ENCODE results near the gene IGSF21. TPM values are rescaled to one million over a fixed set of nuclear protein-coding genes. Genes with fewer than 3 reads are reported as not detected.

The IGSF21 gene
- total RNA-seq, 3 donors from 2014 or later: not detected

DNA sequence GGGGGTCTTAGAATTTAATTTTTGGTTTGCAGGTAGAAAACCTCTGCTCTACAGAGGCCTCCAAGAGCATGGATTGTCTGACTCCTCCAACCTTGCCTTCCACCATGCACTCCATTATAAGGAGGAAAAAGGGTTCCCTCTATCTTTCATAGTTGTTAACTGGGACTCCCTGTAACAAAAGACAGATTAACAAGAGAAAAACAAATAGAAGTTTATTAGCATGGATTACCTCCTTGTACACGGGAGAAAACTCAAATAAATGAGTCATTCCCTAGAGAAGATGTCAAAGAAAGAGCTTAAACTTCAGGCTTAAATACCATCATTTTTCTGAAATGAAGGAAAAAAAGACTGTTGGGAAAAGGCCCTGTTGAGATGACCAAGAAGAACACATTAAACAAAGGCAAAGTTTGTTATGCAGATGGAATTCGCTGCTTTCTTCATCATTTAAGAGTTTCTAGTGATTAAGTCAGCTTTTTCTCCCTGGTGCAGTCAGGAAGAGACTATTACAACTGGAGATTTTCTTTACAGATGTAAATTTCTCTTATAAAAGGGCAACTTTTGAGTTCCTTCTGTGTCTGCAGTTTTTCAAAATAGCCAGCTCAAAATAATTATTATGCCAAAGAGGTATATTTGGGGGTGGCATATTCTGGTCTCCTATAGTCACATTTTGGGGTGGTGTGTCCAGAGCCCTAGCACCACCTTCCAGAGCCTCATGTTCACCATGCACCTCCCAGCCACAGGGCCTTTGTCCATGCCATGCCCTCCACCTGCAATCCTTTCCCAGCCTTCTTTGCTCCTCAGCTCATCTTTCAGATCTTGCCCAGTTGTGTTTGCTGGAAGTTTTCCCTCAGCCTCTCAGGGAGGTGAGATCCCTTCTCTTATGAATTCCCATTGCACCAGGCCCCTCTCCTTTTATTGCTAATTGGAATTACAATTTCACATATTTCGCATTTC is 310.0 kb downstream of the IGSF21 start:
- Mint-ChIP-seq H3K4me1 (ENCODE audit: low read depth) (no peaks in the 10 kb centered on the region), H3K27me3 (ENCODE audit: low read depth) (peaks cover 19% of the 10 kb centered on the region)
- no peak for ATAC-seq

GRCh38 chr1:18419113-18419844 is 311.7 kb downstream of the IGSF21 start:
- no peaks in the 10 kb centered on the region for H3K36me3 Mint-ChIP-seq (ENCODE audit: insufficient read depth)
- DNase-seq (no peak), ATAC-seq (no peak)
- H3K27me3 Mint-ChIP-seq (ENCODE audit: low read depth): peaks cover 16% of the 10 kb centered on the region
- H3K9me3 Mint-ChIP-seq: no peaks in the 10 kb centered on the region
- H3K4me1 Mint-ChIP-seq (ENCODE audit: low read depth): no peaks in the 10 kb centered on the region
- H3K4me3 Mint-ChIP-seq: no peak overlapping the region

More for the DNA sequence above, 310.0 kb downstream of the IGSF21 start:
- Mint-ChIP-seq H3K4me3 (no peak overlapping the region), H3K36me3 (ENCODE audit: insufficient read depth) (no peaks in the 10 kb centered on the region), H3K9me3 (no peaks in the 10 kb centered on the region)
- no peak for DNase-seq

DNA sequence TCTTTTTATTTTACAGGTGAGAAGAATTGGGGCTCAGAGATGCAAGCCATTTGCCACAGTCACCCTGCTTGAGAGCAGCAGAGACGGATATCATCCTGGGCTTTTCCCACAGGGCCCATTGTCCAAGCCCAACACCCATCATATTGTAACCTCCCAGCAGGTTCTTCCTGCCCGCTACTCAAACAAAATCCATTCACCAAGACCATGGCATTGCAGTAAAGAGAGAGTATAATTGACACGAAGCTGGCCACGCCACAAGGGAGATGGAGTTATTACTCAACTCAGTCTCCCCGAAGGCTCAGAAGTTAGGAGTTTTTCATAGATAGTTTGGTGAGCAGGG is 312.2 kb downstream of the IGSF21 start:
- H3K4me1 Mint-ChIP-seq (ENCODE audit: low read depth): no peaks in the 10 kb centered on the region
- ATAC-seq: no peak
- peaks cover 11% of the 10 kb centered on the region for H3K27me3 Mint-ChIP-seq (ENCODE audit: low read depth)
- no peak overlapping the region for H3K4me3 Mint-ChIP-seq
- no peaks in the 10 kb centered on the region for H3K36me3 Mint-ChIP-seq (ENCODE audit: insufficient read depth)
- H3K9me3 Mint-ChIP-seq: no peaks in the 10 kb centered on the region
- no peak for DNase-seq

DNA sequence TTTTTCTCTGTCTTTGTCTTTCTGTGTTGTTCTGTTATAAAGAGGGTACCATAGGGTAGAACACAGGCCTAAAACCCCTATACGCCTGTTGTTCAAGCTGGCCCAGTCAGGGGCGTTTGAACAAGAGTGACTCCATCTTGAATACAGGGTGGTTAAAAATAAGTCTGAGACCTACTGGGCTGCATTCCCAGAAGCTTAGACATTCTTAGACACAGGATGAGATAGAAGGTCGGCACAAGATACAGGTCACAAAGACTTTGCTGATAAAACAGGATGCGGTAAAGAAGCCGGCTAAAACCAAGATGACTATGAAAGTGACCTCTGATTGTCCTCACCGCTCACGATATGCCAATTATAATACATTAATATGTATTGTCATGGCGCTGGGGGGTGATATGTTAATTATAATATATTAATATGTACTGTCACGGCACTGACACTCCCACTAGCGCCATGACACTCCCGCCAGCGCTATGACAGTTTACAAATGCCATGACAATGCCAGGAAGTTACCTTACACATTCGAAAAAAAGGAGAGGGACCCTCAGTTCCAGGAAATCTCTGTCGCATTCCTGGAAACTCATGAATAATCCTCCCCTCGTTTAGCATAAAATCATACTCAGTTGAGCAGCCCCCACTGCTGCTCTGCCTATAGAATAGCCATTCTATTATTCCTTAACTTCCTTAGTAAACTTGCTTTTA is 314.6 kb downstream of the IGSF21 start:
- Mint-ChIP-seq H3K4me3 (no peak overlapping the region), H3K27me3 (ENCODE audit: low read depth) (peaks cover 8% of the 10 kb centered on the region), H3K9me3 (peaks cover 15% of the 10 kb centered on the region), H3K36me3 (ENCODE audit: insufficient read depth) (no peaks in the 10 kb centered on the region), H3K4me1 (ENCODE audit: low read depth) (no peaks in the 10 kb centered on the region)
- DNase-seq (no peak), ATAC-seq (no peak)

GRCh38 chr1:18422954-18423353 is 315.4 kb downstream of the IGSF21 start:
- DNase-seq (no peak), ATAC-seq (no peak)
- H3K36me3 Mint-ChIP-seq (ENCODE audit: insufficient read depth): no peaks in the 10 kb centered on the region
- H3K9me3 Mint-ChIP-seq: peaks cover 21% of the 10 kb centered on the region
- no peak overlapping the region for H3K4me3 Mint-ChIP-seq
- no peaks in the 10 kb centered on the region for H3K4me1 Mint-ChIP-seq (ENCODE audit: low read depth)
- peaks cover 7% of the 10 kb centered on the region for H3K27me3 Mint-ChIP-seq (ENCODE audit: low read depth)

DNA sequence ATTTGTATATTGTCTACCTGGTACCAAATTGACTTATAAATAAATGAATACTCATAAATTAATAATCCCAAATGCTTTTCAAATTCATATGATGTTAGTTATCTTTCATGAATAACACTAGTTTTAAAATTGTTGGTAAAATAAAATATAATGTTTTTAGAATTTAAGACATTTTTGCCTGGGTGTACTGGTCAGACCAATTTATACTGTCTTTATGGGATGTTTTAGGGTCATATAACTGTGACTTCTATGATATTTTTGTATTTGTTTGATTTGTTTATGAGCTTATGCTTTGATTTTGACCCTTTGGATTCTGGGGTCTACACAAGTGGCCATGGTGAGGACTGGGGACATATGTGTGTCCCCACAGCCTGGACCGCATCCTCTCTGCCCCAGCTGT is 319.0 kb downstream of the IGSF21 start:
- DNase-seq: no peak
- no peak for ATAC-seq
- Mint-ChIP-seq H3K27me3 (ENCODE audit: low read depth) (peaks cover 14% of the 10 kb centered on the region), H3K4me1 (ENCODE audit: low read depth) (no peaks in the 10 kb centered on the region), H3K36me3 (ENCODE audit: insufficient read depth) (no peaks in the 10 kb centered on the region), H3K9me3 (peaks cover 21% of the 10 kb centered on the region), H3K4me3 (no peak overlapping the region)
